SU-DHL-6 (cell line): Measurements from ENCODE around the gene FKBP5.
"Not testable (repeated sequence)": the region's sequence is repeated elsewhere in the genome, so short reads cannot be mapped to it uniquely, and the experiment has no call there.

Source experiments
- H2AFZ ChIP-seq: fragments of 200-600 bp; sonication (generic); 2 replicates; pipeline ENCODE4 v1.6.1; 2014; ENCODE audit warnings: low read depth, mild to moderate bottlenecking, moderate library complexity, mixed read lengths, antibody characterized with exemption, low read length; ENCODE audit not compliant: severe bottlenecking
- H3F3A ChIP-seq: fragments of 200-600 bp; shearing (Covaris generic); 2 replicates; pipeline ENCODE4 v1.6.0; 2016; ENCODE audit warnings: antibody characterized with exemption, mild to moderate bottlenecking; ENCODE audit not compliant: insufficient read depth
- H3K27ac ChIP-seq: fragments of 200-600 bp; sonication (generic); 2 replicates; pipeline ENCODE4 v1.5.1; 2016; ENCODE audit warnings: low read depth, mild to moderate bottlenecking, low read length, moderate library complexity, mixed read lengths
- H3K27me3 ChIP-seq: fragments of 200-600 bp; sonication (generic), shearing (Covaris generic); 2 replicates; pipeline ENCODE4 v1.6.0; 2014; ENCODE audit warnings: mild to moderate bottlenecking, low read length
- H3K36me3 ChIP-seq: fragments of 200-600 bp; sonication (generic); 2 replicates; pipeline ENCODE4 v1.6.1; 2014; ENCODE audit warnings: mild to moderate bottlenecking, low read length, mixed read lengths
- H3K4me2 ChIP-seq: fragments of 300-600, 200-600 bp; shearing (Covaris generic), sonication (generic); 2 replicates; pipeline ENCODE4 v1.6.0; 2014; ENCODE audit warnings: low read length, low read depth, mild to moderate bottlenecking; ENCODE audit not compliant: poor library complexity, severe bottlenecking
- H3K4me3 ChIP-seq: fragments of 200-600 bp; sonication (generic); 2 replicates; pipeline ENCODE4 v1.5.1; 2014; ENCODE audit warnings: antibody characterized with exemption, low read length, mild to moderate bottlenecking, mixed read lengths; ENCODE audit not compliant: insufficient read depth, poor library complexity, severe bottlenecking
- H3K79me2 ChIP-seq: fragments of 200-600 bp; sonication (generic); 2 replicates; pipeline ENCODE4 v1.6.1; 2014; ENCODE audit warnings: mild to moderate bottlenecking, low read length, moderate library complexity; ENCODE audit not compliant: insufficient read depth
- H3K9ac ChIP-seq: fragments of 200-600 bp; sonication (generic); 2 replicates; pipeline ENCODE4 v1.7.0; 2014; ENCODE audit warnings: mild to moderate bottlenecking, low read length
- H3K9me2 ChIP-seq: fragments of 200-600 bp; sonication (generic); replicated peaks from 2 replicates; pipeline ENCODE4 v1.6.1; 2014; ENCODE audit warnings: low read length; ENCODE audit not compliant: insufficient read depth
- H3K9me3 ChIP-seq: fragments of 200-600 bp; sonication (generic); 2 replicates; pipeline ENCODE4 v1.6.1; 2014; ENCODE audit warnings: low read length, mixed read lengths; ENCODE audit not compliant: insufficient read depth
- H4K20me1 ChIP-seq: fragments of 200-600 bp; sonication (generic); 2 replicates; pipeline ENCODE4 v1.6.1; 2014; ENCODE audit warnings: low read depth, mild to moderate bottlenecking, antibody characterized with exemption, low read length, moderate library complexity, mixed read lengths
- EZH2phosphoT487 ChIP-seq: fragments of 200-600 bp; sonication (generic), shearing (Covaris generic); conservative IDR thresholded peaks from 2 replicates; pipeline ENCODE4 v1.6.1; 2018; ENCODE audit warnings: mild to moderate bottlenecking, antibody characterized with exemption, low read length, moderate library complexity, mixed read lengths
- TF ChIP-seq, protein P1 (sequence below): fragments of 200-600 bp; sonication (generic); IDR thresholded peaks from one replicate; pipeline ENCODE4 v1.5.1; 2017; ENCODE audit warnings: antibody characterized with exemption, mild to moderate bottlenecking, low read length, moderate library complexity; ENCODE audit not compliant: insufficient read depth, poor library complexity, severe bottlenecking

The FKBP5 gene

DNA sequence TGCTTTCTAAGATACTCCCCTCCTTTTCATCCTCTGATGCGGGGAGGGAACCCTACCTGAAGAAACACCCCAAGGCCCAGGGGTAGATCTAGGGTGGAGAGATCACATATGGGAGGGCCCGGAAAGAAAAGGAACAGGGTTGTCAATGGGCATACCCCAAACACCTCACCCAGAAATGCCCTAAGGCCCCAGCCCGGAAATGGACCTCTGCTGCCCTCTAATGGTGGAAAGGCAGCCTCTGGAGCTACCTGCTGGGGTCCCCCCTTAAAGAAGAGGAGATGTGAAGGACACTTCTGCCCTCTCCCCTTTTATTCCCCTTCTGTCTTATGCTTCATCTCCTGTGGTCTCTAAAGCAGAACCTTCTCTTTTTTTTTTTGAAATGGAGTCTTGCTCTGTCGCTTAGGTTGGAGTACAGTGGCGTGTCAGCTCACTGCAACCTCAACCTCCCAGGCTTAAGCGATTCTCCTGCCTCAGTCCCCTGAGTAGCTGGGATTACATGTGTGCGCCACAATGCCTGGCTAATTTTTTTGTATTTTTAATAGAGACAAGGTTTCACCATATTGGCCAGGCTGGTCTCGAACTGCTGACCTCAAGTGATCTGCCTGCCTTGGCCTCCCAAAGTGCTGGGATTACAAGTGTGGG, 47.7 kb upstream of the FKBP5 start:
- Histone ChIP-seq H3K9me3 (no peaks in the 10 kb centered on the region), H3K27me3 (no peaks in the 10 kb centered on the region), H3K4me3 (no peak overlapping the region), H3K27ac (no peak overlapping the region), H4K20me1 (no peaks in the 10 kb centered on the region), H3K9me2 (no peaks in the 10 kb centered on the region), H3F3A (peaks cover 9% of the 10 kb centered on the region; the same call in 1 of the 2 replicates), H3K4me2 (no peak overlapping the region), H3K9ac (no peak overlapping the region), H2AFZ (peak overlapping the region; percentile 13), H3K79me2 (no peaks in the 10 kb centered on the region), H3K36me3 (no peaks in the 10 kb centered on the region)
- TF ChIP-seq, protein P1, sequence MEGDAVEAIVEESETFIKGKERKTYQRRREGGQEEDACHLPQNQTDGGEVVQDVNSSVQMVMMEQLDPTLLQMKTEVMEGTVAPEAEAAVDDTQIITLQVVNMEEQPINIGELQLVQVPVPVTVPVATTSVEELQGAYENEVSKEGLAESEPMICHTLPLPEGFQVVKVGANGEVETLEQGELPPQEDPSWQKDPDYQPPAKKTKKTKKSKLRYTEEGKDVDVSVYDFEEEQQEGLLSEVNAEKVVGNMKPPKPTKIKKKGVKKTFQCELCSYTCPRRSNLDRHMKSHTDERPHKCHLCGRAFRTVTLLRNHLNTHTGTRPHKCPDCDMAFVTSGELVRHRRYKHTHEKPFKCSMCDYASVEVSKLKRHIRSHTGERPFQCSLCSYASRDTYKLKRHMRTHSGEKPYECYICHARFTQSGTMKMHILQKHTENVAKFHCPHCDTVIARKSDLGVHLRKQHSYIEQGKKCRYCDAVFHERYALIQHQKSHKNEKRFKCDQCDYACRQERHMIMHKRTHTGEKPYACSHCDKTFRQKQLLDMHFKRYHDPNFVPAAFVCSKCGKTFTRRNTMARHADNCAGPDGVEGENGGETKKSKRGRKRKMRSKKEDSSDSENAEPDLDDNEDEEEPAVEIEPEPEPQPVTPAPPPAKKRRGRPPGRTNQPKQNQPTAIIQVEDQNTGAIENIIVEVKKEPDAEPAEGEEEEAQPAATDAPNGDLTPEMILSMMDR: peak; percentile 95
- TF ChIP-seq EZH2phosphoT487: no peak

DNA sequence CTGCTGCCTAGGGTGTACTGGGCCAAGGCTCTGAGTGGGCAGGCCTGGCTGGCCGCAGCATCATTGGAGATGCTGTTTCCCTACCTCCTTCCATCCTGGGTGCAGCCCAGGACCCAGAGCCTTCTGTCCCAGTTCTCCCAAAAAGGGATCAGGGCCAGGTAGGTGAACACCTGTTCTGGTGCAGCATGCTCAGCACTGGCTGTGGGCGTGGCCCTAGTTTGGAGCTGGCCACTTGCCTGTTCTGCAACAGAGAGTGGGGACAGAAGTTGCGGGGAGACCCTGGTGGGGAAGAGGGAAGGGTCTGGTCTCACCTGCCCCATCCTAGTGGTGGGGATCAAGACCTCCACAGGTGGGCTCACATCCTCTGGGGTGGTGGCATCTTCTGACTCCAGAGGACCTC, 46.7 kb upstream of the FKBP5 start:
- Histone ChIP-seq H3K4me2 (no peak overlapping the region), H4K20me1 (no peaks in the 10 kb centered on the region), H3K4me3 (no peak overlapping the region), H3K27ac (no peak overlapping the region), H3F3A (peaks cover 15% of the 10 kb centered on the region), H3K79me2 (no peaks in the 10 kb centered on the region), H3K27me3 (no peaks in the 10 kb centered on the region), H3K9me2 (no peaks in the 10 kb centered on the region), H2AFZ (no peak overlapping the region), H3K9me3 (no peaks in the 10 kb centered on the region), H3K9ac (no peak overlapping the region), H3K36me3 (no peaks in the 10 kb centered on the region)
- TF ChIP-seq, protein P1: no peak
- TF ChIP-seq EZH2phosphoT487: no peak

DNA sequence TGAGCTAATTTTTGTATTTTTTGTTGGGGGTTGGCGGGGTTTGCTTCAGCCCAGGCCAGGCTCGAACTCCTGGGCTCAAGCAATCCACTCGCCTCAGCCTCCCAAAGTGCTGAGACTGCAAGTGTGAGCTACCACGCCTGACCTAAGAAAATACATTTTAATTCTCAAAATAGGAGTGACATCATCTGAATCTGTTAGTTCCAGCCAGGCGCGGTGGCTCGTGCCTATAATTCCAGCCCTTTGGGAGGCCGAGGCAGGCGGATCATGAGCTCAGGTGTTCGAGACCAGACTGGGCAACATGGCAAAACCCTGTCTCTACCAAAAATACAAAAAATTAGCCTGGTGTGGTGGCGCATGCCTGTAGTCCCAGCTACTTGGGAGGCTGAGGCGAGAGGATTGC, 45.6 kb upstream of the FKBP5 start:
- not testable (repeated sequence) for H3K9ac ChIP-seq

DNA sequence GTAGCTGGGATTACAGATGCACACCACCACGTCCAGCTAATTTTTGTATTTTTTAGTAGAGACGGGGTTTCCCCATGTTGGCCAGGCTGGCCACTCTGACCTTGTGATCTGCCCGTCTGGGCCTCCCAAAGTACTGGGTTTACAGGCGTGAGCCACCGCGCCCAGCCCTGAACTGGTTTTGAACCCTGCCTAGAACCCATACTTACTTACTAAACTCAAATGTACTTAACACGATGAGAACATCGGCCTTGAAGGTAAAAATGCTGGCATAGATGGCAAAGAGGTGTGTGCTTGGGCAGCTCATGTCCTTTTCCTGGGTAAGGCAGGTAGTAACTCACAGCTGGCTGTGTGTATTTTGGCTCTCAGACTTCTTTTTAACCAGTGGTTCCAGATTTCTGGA, 44.9 kb upstream of the FKBP5 start:
- Histone ChIP-seq H3K9ac (no peak overlapping the region), H3K79me2 (no peaks in the 10 kb centered on the region), H3K4me3 (no peak overlapping the region), H3K9me3 (no peaks in the 10 kb centered on the region), H3K27ac (no peak overlapping the region), H4K20me1 (no peaks in the 10 kb centered on the region), H3K27me3 (no peaks in the 10 kb centered on the region), H3F3A (peaks cover 33% of the 10 kb centered on the region), H3K9me2 (no peaks in the 10 kb centered on the region), H2AFZ (no peak overlapping the region), H3K36me3 (no peaks in the 10 kb centered on the region), H3K4me2 (no peak overlapping the region)
- no peak for TF ChIP-seq EZH2phosphoT487
- TF ChIP-seq, protein P1: no peak

More for the DNA sequence above, 45.6 kb upstream of the FKBP5 start:
- H3K27ac ChIP-seq, H3K4me3 ChIP-seq, H3K9me2 ChIP-seq, H4K20me1 ChIP-seq, H3K79me2 ChIP-seq, H3K9me3 ChIP-seq, H3K36me3 ChIP-seq, H3K4me2 ChIP-seq, H2AFZ ChIP-seq, H3K27me3 ChIP-seq: not testable (repeated sequence)
- peaks cover 27% of the 10 kb centered on the region for H3F3A ChIP-seq
